Measurements from ENCODE around the gene APOBEC3G. TPM values are rescaled to one million over a fixed set of nuclear protein-coding genes. Genes with fewer than 3 reads are reported as not detected.

The APOBEC3G gene
- total and polyA plus RNA-seq, 2 of the 4 experiments (the other 2 are of a cell fraction), result 5.3 to 7.0 TPM

DNA sequence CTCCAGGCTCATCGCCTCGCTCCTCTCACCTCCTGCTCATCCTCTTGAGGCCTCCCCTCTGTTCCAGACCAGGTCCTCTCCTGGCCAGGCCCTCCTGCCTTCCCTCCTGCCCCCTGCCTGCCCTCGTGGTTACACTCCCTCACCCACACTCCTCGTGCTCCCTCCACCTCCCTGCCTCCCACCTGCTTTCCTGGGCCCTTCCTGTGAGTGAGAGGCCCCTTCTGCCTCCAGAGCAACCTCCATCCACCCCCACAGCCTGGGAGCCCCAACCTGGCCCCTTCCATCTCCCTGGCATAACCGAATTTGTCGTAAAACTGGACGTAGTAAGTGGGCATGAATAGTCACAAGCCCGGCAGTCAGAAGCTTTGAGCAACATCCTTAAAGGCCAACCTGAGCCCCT, 4.5 kb downstream of the APOBEC3G start:
- Histone ChIP-seq H4K5ac (ENCODE audit: low read depth, low read length) (no peak overlapping the region), H3K4me3 (ENCODE audit: insufficient read depth, low read depth, low read length) (no peak overlapping the region), H3K4me2 (ENCODE audit: low read depth, low read length) (no peak overlapping the region), H4K20me1 (ENCODE audit: insufficient read depth, low read length) (no peaks in the 10 kb centered on the region), H3K36me3 (ENCODE audit: control insufficient read depth, insufficient read depth, low read length) (no peaks in the 10 kb centered on the region; the same call in 1 of the 2 replicates), H2AFZ (replicated peaks; ENCODE audit: low read length, poor library complexity) (no peak overlapping the region), H3K79me1 (ENCODE audit: low read depth in 1 of 2, low read length in 2 of 2) (peaks cover 0 to 7% of the 10 kb centered on the region in 2 experiments; a peak in 1 of 4 replicates), H3K9me1 (ENCODE audit: insufficient read depth, low read length) (no peaks in the 10 kb centered on the region), H4K91ac (ENCODE audit: insufficient read depth, low read depth, low read length) (no peak overlapping the region), H3K18ac (ENCODE audit: low read depth, low read length) (no peak overlapping the region), H2BK5ac (ENCODE audit: low read depth, low read length, poor library complexity, severe bottlenecking) (no peak overlapping the region), H3K4me1 (ENCODE audit: control insufficient read depth, insufficient read depth, low read length) (peaks cover 4% of the 10 kb centered on the region), H3K4ac (ENCODE audit: low read depth, low read length) (no peak overlapping the region), H2BK120ac (ENCODE audit: low read depth, low read length) (no peak overlapping the region), H3K14ac (replicated peaks; ENCODE audit: low read depth, low read length) (no peak overlapping the region), H2BK20ac (ENCODE audit: low read depth, low read length) (no peak overlapping the region), H4K8ac (ENCODE audit: low read depth in 2 of 2, low read length in 2 of 2) (no peak overlapping the region), H3K9me3 (ENCODE audit: control insufficient read depth, insufficient read depth, low read length) (no peaks in the 10 kb centered on the region), H2AK9ac (replicated peaks; ENCODE audit: low read depth, low read length, poor library complexity) (no peak overlapping the region), H2AK5ac (ENCODE audit: low read depth, low read length) (no peak overlapping the region), H3K23ac (ENCODE audit: low read depth, low read length) (no peak overlapping the region), H3K56ac (ENCODE audit: extremely low read depth, insufficient read depth, low read length) (no peak overlapping the region), H3K27ac (ENCODE audit: insufficient read depth, low read length) (no peak overlapping the region), H2BK15ac (ENCODE audit: low read depth, low read length) (no peak overlapping the region), H3K9ac (ENCODE audit: low read depth, low read length) (no peak overlapping the region), H3K27me3 (ENCODE audit: control insufficient read depth, insufficient read depth, low read length) (peaks cover 4% of the 10 kb centered on the region; the same call in 1 of the 2 replicates)
- ATAC-seq (ENCODE audit: low read depth), result no peak
- no peak for DNase-seq
- dilution Hi-C loops (cut with HindIII; ENCODE audit: low sequenced_read_pairs, unreplicated experiment) (no loop called here), intact Hi-C loops (cut with micrococcal nuclease) (no loop called here), in situ Hi-C loops (cut with MboI; ENCODE audit: low sequenced_read_pairs) (no loop called here)
- ChIA-PET POLR2A (ENCODE audit: unreplicated experiment) (no interaction called here), CTCF (no interaction called here)
- TF ChIP-seq CHD1 (IDR thresholded peaks at IDR 0.05; ENCODE audit: low read depth, low read length) (no peak), MXI1 (IDR thresholded peaks at IDR 0.05; ENCODE audit: borderline replicate concordance, low read depth, low read length) (no peak), FOS (IDR thresholded peaks at IDR 0.05; ENCODE audit: low read depth, low read length) (no peak), CEBPB (IDR thresholded peaks at IDR 0.05; ENCODE audit: low read depth, low read length) (no peak), RFX5 (IDR thresholded peaks at IDR 0.05; ENCODE audit: low read depth, low read length) (no peak)
- TF ChIP-seq, protein P1, sequence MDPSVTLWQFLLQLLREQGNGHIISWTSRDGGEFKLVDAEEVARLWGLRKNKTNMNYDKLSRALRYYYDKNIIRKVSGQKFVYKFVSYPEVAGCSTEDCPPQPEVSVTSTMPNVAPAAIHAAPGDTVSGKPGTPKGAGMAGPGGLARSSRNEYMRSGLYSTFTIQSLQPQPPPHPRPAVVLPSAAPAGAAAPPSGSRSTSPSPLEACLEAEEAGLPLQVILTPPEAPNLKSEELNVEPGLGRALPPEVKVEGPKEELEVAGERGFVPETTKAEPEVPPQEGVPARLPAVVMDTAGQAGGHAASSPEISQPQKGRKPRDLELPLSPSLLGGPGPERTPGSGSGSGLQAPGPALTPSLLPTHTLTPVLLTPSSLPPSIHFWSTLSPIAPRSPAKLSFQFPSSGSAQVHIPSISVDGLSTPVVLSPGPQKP (IDR thresholded peaks at IDR 0.05; ENCODE audit: borderline replicate concordance, low read depth, low read length), result no peak
- no TSS peak for BruUV-seq (replicated peaks)
- WGBS, 2 experiments (ENCODE audit: extremely low coverage in 2 of 2, insufficient read length in 1 of 2), result 78% methylated on average over 5 of the region's 8 CpGs; no CpG with 5 or more reads in 1 of the 2 experiments
